ENCODE data around the gene MARCHF10. TPM values are rescaled to one million over a fixed set of nuclear protein-coding genes. Genes with fewer than 3 reads are reported as not detected.

Gene MARCHF10
- total RNA-seq, 5 donors from 2014 or later (not counting 1 experiment from before 2014, with no cell fraction given) = 0.10 to 0.23 (median 0.13) TPM; not detected in 2

- H3K4me3 ChIP-seq (ENCODE audit: control insufficient read depth in 1 of 2, extremely low read depth in 1 of 2, low read length in 1 of 2) = no peak overlapping the region
- Mint-ChIP-seq H3K36me3 (no peaks in the 10 kb centered on the region), H3K27ac (no peak overlapping the region), H3K4me1 (no peaks in the 10 kb centered on the region), H3K27me3 (no peaks in the 10 kb centered on the region), H3K9me3 (no peaks in the 10 kb centered on the region), H3K4me3 (no peak overlapping the region)
- ChIA-PET POLR2A (no interaction called here), CTCF (no interaction called here)
- H3K4me1 ChIP-seq (ENCODE audit: control insufficient read depth in 1 of 2, extremely low read depth in 1 of 2, insufficient read depth in 2 of 2, low read length in 2 of 2) = no peaks in the 10 kb centered on the region
- 95% methylated on average over 15 of the region's 17 CpGs for WGBS (ENCODE audit: insufficient coverage)
- peaks cover 0 to 3% of the 10 kb centered on the region in 2 donors for H3K36me3 ChIP-seq (ENCODE audit: control insufficient read depth in 2 of 2, extremely low read depth in 1 of 2, insufficient read depth in 1 of 2, low read length in 1 of 2)
- no peak for ATAC-seq (replicated peaks in 1 of 4)
- H3K9me3 ChIP-seq = no peaks in the 10 kb centered on the region
- no peaks in the 10 kb centered on the region for H3K27me3 ChIP-seq (replicated peaks in 1 of 2; ENCODE audit: control insufficient read depth in 2 of 2, extremely low read depth in 1 of 2, insufficient read depth in 2 of 2, low read length in 1 of 2)
- no peak for DNase-seq
- no peak overlapping the region for H3K27ac ChIP-seq (ENCODE audit: low read length)
These were observed 126.8 kb downstream of the MARCHF10 start for GRCh38 chr17:62681061-62681938.

- Mint-ChIP-seq H3K4me3 (no peak overlapping the region), H3K27me3 (no peaks in the 10 kb centered on the region), H3K9me3 (no peaks in the 10 kb centered on the region), H3K36me3 (no peaks in the 10 kb centered on the region), H3K27ac (no peak overlapping the region), H3K4me1 (no peaks in the 10 kb centered on the region)
- DNase-seq = no peak
- Histone ChIP-seq H3K27ac (ENCODE audit: low read length) (no peak overlapping the region), H3K4me1 (ENCODE audit: control insufficient read depth in 1 of 2, extremely low read depth in 1 of 2, insufficient read depth in 2 of 2, low read length in 2 of 2) (no peaks in the 10 kb centered on the region), H3K9me3 (no peaks in the 10 kb centered on the region), H3K4me3 (ENCODE audit: control insufficient read depth in 1 of 2, extremely low read depth in 1 of 2, low read length in 1 of 2) (no peak overlapping the region), H3K27me3 (replicated peaks in 1 of 2; ENCODE audit: control insufficient read depth in 2 of 2, extremely low read depth in 1 of 2, insufficient read depth in 2 of 2, low read length in 1 of 2) (no peaks in the 10 kb centered on the region), H3K36me3 (ENCODE audit: control insufficient read depth in 2 of 2, extremely low read depth in 1 of 2, insufficient read depth in 1 of 2, low read length in 1 of 2) (peaks cover 0 to 3% of the 10 kb centered on the region in 2 donors)
- ATAC-seq (replicated peaks in 1 of 4) = no peak
- CTCF ChIA-PET = no interaction called here
- POLR2A ChIA-PET = no interaction called here
- 91% methylated on average over 33 of the region's 36 CpGs for WGBS (ENCODE audit: insufficient coverage)
These were observed 127.5 kb downstream of the MARCHF10 start for GRCh38 chr17:62680541-62681052.

GRCh38 chr17:62679866-62680377 is 128.2 kb downstream of the MARCHF10 start:
- 94% methylated on average over 31 of the region's 37 CpGs for WGBS (ENCODE audit: insufficient coverage)
- DNase-seq (no peak), ATAC-seq (replicated peaks in 1 of 4) (no peak)
- ChIA-PET CTCF (no interaction called here), POLR2A (no interaction called here)
- Mint-ChIP-seq H3K36me3 (no peaks in the 10 kb centered on the region), H3K4me3 (no peak overlapping the region), H3K27ac (no peak overlapping the region), H3K27me3 (no peaks in the 10 kb centered on the region), H3K9me3 (no peaks in the 10 kb centered on the region), H3K4me1 (no peaks in the 10 kb centered on the region)
- Histone ChIP-seq H3K4me1 (ENCODE audit: control insufficient read depth in 1 of 2, extremely low read depth in 1 of 2, insufficient read depth in 2 of 2, low read length in 2 of 2) (no peaks in the 10 kb centered on the region), H3K27me3 (replicated peaks in 1 of 2; ENCODE audit: control insufficient read depth in 2 of 2, extremely low read depth in 1 of 2, insufficient read depth in 2 of 2, low read length in 1 of 2) (peaks cover 0 to 2% of the 10 kb centered on the region in 2 experiments), H3K4me3 (ENCODE audit: control insufficient read depth in 1 of 2, extremely low read depth in 1 of 2, low read length in 1 of 2) (no peak overlapping the region), H3K27ac (ENCODE audit: low read length) (no peak overlapping the region), H3K36me3 (ENCODE audit: control insufficient read depth in 2 of 2, extremely low read depth in 1 of 2, insufficient read depth in 1 of 2, low read length in 1 of 2) (peaks cover 0 to 3% of the 10 kb centered on the region in 2 donors), H3K9me3 (no peaks in the 10 kb centered on the region)

DNA sequence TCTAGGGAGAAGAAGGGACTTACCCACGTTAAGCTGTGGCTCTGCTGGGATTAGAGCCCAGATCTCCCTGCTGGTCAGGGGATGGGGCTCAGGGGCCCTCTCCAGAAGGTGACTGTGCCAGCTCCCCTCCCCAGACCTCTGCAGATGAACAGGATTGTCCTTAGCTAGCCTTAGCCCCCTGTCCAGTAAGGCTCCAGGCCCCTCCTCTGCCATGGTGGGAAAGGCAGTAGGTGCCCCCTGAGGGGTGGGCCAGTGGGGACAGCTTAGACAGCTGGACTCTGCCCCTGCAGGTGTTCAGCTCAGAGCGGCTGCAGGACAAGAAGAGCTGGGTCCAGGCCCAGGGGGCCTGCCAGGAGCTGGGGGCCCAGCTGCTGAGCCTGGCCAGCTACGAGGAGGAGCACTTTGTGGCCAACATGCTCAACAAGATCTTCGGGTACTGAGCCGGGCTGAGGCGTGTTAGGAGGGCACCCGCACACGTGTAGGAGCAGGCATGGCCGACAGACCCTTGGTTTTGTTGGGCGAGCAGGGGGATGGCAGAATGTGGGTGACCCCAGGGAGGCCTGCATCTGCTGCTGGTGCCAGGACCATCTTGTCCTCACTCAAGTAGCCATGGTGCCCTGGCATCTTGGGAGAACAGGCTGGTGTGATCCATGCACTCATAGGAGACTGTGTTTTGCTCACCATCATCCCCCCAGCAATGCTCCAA is 129.7 kb downstream of the MARCHF10 start:
- Histone ChIP-seq H3K27me3 (replicated peaks in 1 of 2; ENCODE audit: control insufficient read depth in 2 of 2, extremely low read depth in 1 of 2, insufficient read depth in 2 of 2, low read length in 1 of 2) (peaks cover 0 to 2% of the 10 kb centered on the region in 2 experiments), H3K36me3 (ENCODE audit: control insufficient read depth in 2 of 2, extremely low read depth in 1 of 2, insufficient read depth in 1 of 2, low read length in 1 of 2) (peaks cover 0 to 3% of the 10 kb centered on the region in 2 donors), H3K27ac (ENCODE audit: low read length) (no peak overlapping the region), H3K4me1 (ENCODE audit: control insufficient read depth in 1 of 2, extremely low read depth in 1 of 2, insufficient read depth in 2 of 2, low read length in 2 of 2) (no peaks in the 10 kb centered on the region), H3K9me3 (no peaks in the 10 kb centered on the region), H3K4me3 (ENCODE audit: control insufficient read depth in 1 of 2, extremely low read depth in 1 of 2, low read length in 1 of 2) (no peak overlapping the region)
- DNase-seq = no peak
- H3K27me3 Mint-ChIP-seq = no peaks in the 10 kb centered on the region
- ChIA-PET POLR2A (no interaction called here), CTCF (no interaction called here)
- H3K36me3 Mint-ChIP-seq = no peaks in the 10 kb centered on the region
- no peaks in the 10 kb centered on the region for H3K9me3 Mint-ChIP-seq
- H3K27ac Mint-ChIP-seq = no peak overlapping the region
- 87% methylated on average over 9 of the region's 10 CpGs for WGBS (ENCODE audit: insufficient coverage)
- ATAC-seq (replicated peaks in 1 of 4) = no peak
- no peak overlapping the region for H3K4me3 Mint-ChIP-seq
- H3K4me1 Mint-ChIP-seq = no peaks in the 10 kb centered on the region

GRCh38 chr17:62676952-62677596 is 131.0 kb downstream of the MARCHF10 start:
- ATAC-seq (replicated peaks in 1 of 4) = no peak
- POLR2A ChIA-PET = no interaction called here
- no peak overlapping the region for H3K4me3 ChIP-seq (ENCODE audit: control insufficient read depth in 1 of 2, extremely low read depth in 1 of 2, low read length in 1 of 2)
- H3K36me3 ChIP-seq (ENCODE audit: control insufficient read depth in 2 of 2, extremely low read depth in 1 of 2, insufficient read depth in 1 of 2, low read length in 1 of 2) = no peaks in the 10 kb centered on the region
- H3K4me1 ChIP-seq (ENCODE audit: control insufficient read depth in 1 of 2, extremely low read depth in 1 of 2, insufficient read depth in 2 of 2, low read length in 2 of 2) = no peaks in the 10 kb centered on the region
- 86% methylated on average over 15 of the region's 18 CpGs for WGBS (ENCODE audit: insufficient coverage)
- no peaks in the 10 kb centered on the region for H3K9me3 Mint-ChIP-seq
- no peaks in the 10 kb centered on the region for H3K27me3 Mint-ChIP-seq
- no peak for DNase-seq
- CTCF ChIA-PET = interaction anchor here in 1 of 2 donors (0.6 kb wide), 1 partner anchor 45 kb away, joined by 4 read pairs; no protein-coding TSS in a partner anchor
- peaks cover 0 to 5% (median 1%) of the 10 kb centered on the region in 3 donors for H3K4me1 Mint-ChIP-seq
- no peaks in the 10 kb centered on the region for H3K36me3 Mint-ChIP-seq
- no peak overlapping the region for H3K4me3 Mint-ChIP-seq
- H3K27ac Mint-ChIP-seq = no peak overlapping the region
- H3K27ac ChIP-seq (ENCODE audit: low read length) = no peak overlapping the region
- H3K27me3 ChIP-seq (replicated peaks in 1 of 2; ENCODE audit: control insufficient read depth in 2 of 2, extremely low read depth in 1 of 2, insufficient read depth in 2 of 2, low read length in 1 of 2) = peaks cover 0 to 2% of the 10 kb centered on the region in 2 experiments
- no peaks in the 10 kb centered on the region for H3K9me3 ChIP-seq

All from T-cell (primary cell).